ENCODE results near the gene HOXB4.

The HOXB4 gene

GRCh38 chr17:48546137-48546923 lies 31.8 kb downstream of the HOXB4 start:
- H3K4me3 ChIP-seq (replicated peaks; ENCODE audit: low read depth, low read length) = no peak overlapping the region
- TF ChIP-seq, protein P1, sequence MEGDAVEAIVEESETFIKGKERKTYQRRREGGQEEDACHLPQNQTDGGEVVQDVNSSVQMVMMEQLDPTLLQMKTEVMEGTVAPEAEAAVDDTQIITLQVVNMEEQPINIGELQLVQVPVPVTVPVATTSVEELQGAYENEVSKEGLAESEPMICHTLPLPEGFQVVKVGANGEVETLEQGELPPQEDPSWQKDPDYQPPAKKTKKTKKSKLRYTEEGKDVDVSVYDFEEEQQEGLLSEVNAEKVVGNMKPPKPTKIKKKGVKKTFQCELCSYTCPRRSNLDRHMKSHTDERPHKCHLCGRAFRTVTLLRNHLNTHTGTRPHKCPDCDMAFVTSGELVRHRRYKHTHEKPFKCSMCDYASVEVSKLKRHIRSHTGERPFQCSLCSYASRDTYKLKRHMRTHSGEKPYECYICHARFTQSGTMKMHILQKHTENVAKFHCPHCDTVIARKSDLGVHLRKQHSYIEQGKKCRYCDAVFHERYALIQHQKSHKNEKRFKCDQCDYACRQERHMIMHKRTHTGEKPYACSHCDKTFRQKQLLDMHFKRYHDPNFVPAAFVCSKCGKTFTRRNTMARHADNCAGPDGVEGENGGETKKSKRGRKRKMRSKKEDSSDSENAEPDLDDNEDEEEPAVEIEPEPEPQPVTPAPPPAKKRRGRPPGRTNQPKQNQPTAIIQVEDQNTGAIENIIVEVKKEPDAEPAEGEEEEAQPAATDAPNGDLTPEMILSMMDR (IDR thresholded peaks at IDR 0.05; ENCODE audit: low read depth, low read length, missing control alignments) = no peak
- no peak for DNase-seq (ENCODE audit: extremely low read depth, low read depth)

GRCh38 chr17:48545539-48545938 lies 32.6 kb downstream of the HOXB4 start:
- no peak for DNase-seq (ENCODE audit: extremely low read depth, low read depth)
- H3K4me3 ChIP-seq (replicated peaks; ENCODE audit: low read depth, low read length) = no peak overlapping the region; the same call in 1 of the 2 replicates
- TF ChIP-seq, protein P1 (IDR thresholded peaks at IDR 0.05; ENCODE audit: low read depth, low read length, missing control alignments) = no peak

DNA sequence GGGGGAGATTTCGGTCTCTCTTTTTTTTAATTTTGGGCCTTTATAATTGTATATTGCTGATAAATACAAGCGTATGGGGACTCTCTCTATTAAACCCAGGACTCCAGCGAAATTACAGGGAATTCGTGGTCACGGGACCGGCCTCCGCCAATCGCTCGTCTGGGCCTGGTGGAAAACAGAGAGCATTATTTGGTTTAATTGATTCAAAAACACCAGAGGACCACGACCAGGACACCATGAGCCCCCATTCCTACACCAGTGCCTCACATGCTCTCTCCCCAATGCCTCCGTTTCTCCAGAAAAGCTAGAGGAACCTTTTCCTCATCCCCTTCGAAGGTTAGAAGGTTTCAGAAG lies 33.2 kb downstream of the HOXB4 start, which contains the start of gene HOXB2:
HOXB2 (minus strand) TSS at position 88 of the 354 bp plus-strand sequence. CDS start 198 bp downstream, outside the sequence.
- no peak for DNase-seq (ENCODE audit: extremely low read depth, low read depth)
- H3K4me3 ChIP-seq (replicated peaks; ENCODE audit: low read depth, low read length) = peak within 1 kb of the TSS; percentile 69
- TF ChIP-seq, protein P1 (IDR thresholded peaks at IDR 0.05; ENCODE audit: low read depth, low read length, missing control alignments) = no peak

GRCh38 chr17:48544349-48545021 lies 33.7 kb downstream of the HOXB4 start:
- H3K4me3 ChIP-seq (replicated peaks; ENCODE audit: low read depth, low read length) = peak overlapping the region; percentile 69
- TF ChIP-seq, protein P1 (IDR thresholded peaks at IDR 0.05; ENCODE audit: low read depth, low read length, missing control alignments) = no peak
- DNase-seq (ENCODE audit: extremely low read depth, low read depth) = no peak

- TF ChIP-seq, protein P1 (IDR thresholded peaks at IDR 0.05; ENCODE audit: low read depth, low read length, missing control alignments) = no peak
- no peak for DNase-seq (ENCODE audit: extremely low read depth, low read depth)
Measured at GRCh38 chr17:48543854-48544348, 34.2 kb downstream of the HOXB4 start.

DNA sequence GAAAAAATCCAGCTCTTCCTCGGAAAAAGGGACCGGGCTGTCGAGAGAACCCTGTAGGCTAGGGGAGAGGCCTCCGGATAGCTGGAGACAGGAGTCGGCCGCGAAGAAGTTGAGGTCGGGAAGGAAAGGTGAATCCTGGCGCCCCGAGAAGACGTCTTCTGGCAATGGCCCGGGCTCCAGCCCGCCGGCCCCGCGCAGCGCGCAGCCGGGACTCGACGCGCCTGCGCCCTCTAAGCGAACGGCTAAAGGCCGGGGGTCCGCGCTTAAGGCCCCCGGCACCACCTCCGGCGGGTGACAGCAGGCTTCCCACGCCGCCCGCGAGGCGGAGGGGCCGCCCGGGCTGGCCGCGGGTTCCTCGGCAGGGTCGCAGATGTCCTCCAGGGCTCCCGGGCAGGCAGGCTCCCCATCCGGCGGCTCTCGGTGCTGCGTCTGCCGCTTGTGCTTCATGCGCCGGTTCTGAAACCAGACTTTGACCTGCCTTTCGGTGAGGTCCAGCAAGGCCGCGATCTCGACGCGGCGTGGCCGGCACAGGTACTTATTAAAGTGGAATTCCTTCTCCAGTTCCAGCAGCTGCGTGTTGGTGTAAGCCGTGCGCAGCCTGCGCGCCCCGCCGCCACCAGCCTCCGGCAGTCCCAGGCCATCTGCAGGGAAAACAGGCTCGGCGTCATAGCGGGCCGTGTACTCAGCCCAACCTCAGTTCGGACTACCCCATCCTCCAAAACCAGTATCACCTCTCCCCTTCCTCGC lies 34.9 kb downstream of the HOXB4 start:
- H3K4me3 ChIP-seq (replicated peaks; ENCODE audit: low read depth, low read length) = peak overlapping the region; percentile 69

More at GRCh38 chr17:48543854-48544348, 34.2 kb downstream of the HOXB4 start:
- peak overlapping the region; percentile 69 for H3K4me3 ChIP-seq (replicated peaks; ENCODE audit: low read depth, low read length)

More for the DNA sequence above, 34.9 kb downstream of the HOXB4 start:
- no peak for DNase-seq (ENCODE audit: extremely low read depth, low read depth)
- TF ChIP-seq, protein P1 (IDR thresholded peaks at IDR 0.05; ENCODE audit: low read depth, low read length, missing control alignments) = no peak
